HepG2 (cell line): ENCODE measurements around the gene RPS6KA2. TPM values are rescaled to one million over a fixed set of nuclear protein-coding genes. Genes with fewer than 3 reads are reported as not detected.

Experiments
- ATAC-seq: fragments of 200-7000 bp; cut with Tn5 transposase; 3 replicates; pipeline ENCODE4 v1.9.1; 2020; ENCODE audit warnings: mild to moderate bottlenecking, moderate library complexity
- BruUV-seq: library from RNA; stranded (reverse); fragments of 400-500 nt; replicated peaks from 2 replicates; lab custom pipeline; 2021; lab: Mats Ljungman, UMichigan
- CTCF ChIA-PET: fragments of 300-600 bp; formaldehyde crosslinking; extraction: SDS; loops from one replicate; lab custom pipeline; 2021; ENCODE audit warnings: low total read pairs, inconsistent platforms, low intra/inter-chr PET ratio; lab: Yijun Ruan, JAX
- POLR2A ChIA-PET: fragments of 350-600 bp; sonication (Branson Sonifier 250); formaldehyde crosslinking; loops from one replicate; lab custom pipeline; 2020; ENCODE audit warnings: antibody characterized with exemption, inconsistent platforms; lab: Yijun Ruan, JAX
- DNase-seq: peaks from one replicate; pipeline ENCODE4 v3.0.0-alpha.2; 2015; ENCODE audit warnings: low spot score
- FAIRE-seq: peaks from 3 replicates; lab custom pipeline; 2011; peaks lifted over from hg19 to GRCh38; lab: Jason Lieb, UNC
- H2AFZ ChIP-seq: one replicate; pipeline ENCODE4 v1.6.1; 2011; ENCODE audit warnings: low read length, inconsistent platforms
- H3K27ac ChIP-seq: fragments of 300-600 bp; 3 replicates; pipeline ENCODE4 v1.8.0; 2011; ENCODE audit warnings: mixed run types, mild to moderate bottlenecking, mixed read lengths, low read length, inconsistent platforms; ENCODE audit not compliant: insufficient read depth; ENCODE audit errors: extremely low read length
- H3K27me3 ChIP-seq, 2 experiments: fragments of 200-600 bp in 1 of 2; 2 replicates in 1 of 2; 3 replicates in 1 of 2; pipeline versions ENCODE4 v1.6.0 to v1.8.0; 2011; ENCODE audit warnings: low read length in 2 of 2, mild to moderate bottlenecking in 2 of 2, moderate library complexity in 2 of 2, inconsistent platforms in 1 of 2; ENCODE audit not compliant: insufficient read depth in 2 of 2, control insufficient read depth in 1 of 2
- H3K36me3 ChIP-seq, 2 experiments: fragments of 200-600 bp in 1 of 2; replicated peaks in 1 of 2; 2 replicates in 1 of 2; 3 replicates in 1 of 2; pipeline versions ENCODE4 v1.5.1 to v1.8.0; 2011; ENCODE audit warnings: low read length in 2 of 2, inconsistent platforms in 1 of 2; ENCODE audit not compliant: insufficient read depth in 2 of 2, control insufficient read depth in 1 of 2
- H3K4me1 ChIP-seq: 2 replicates; pipeline ENCODE4 v1.5.1; 2012; ENCODE audit warnings: low read length, inconsistent platforms; ENCODE audit not compliant: insufficient read depth
- H3K4me2 ChIP-seq: 2 replicates; pipeline ENCODE4 v1.6.0; 2011; ENCODE audit warnings: low read depth, low read length, inconsistent platforms
- H3K4me3 ChIP-seq, 3 experiments: fragments of 200-600 bp in 1 of 3; sonication (generic), shearing (Covaris generic) in 1 of 3; replicated peaks in 1 of 3; 2 replicates each; pipeline ENCODE4 v1.5.1; 2011 to 2016; ENCODE audit warnings: low read length in 3 of 3, inconsistent platforms in 2 of 3, low read depth in 2 of 3, mild to moderate bottlenecking in 2 of 3, control low read depth in 1 of 3, mixed read lengths in 1 of 3; ENCODE audit not compliant: insufficient read depth in 1 of 3
- H3K79me2 ChIP-seq: one replicate; pipeline ENCODE4 v1.6.1; 2011; ENCODE audit warnings: low read length, inconsistent platforms; ENCODE audit not compliant: insufficient read depth
- H3K9ac ChIP-seq: 2 replicates; pipeline ENCODE4 v1.6.0; 2011; ENCODE audit warnings: mild to moderate bottlenecking, low read depth, low read length, inconsistent platforms; ENCODE audit not compliant: insufficient read depth
- H3K9me3 ChIP-seq: 2 replicates; pipeline ENCODE4 v1.5.1; 2012; ENCODE audit warnings: mild to moderate bottlenecking, low read length
- H4K20me1 ChIP-seq: 2 replicates; pipeline ENCODE4 v1.6.0; 2011; ENCODE audit warnings: inconsistent platforms, mild to moderate bottlenecking, low read length, moderate library complexity; ENCODE audit not compliant: insufficient read depth
- CHD2 ChIP-seq: IDR thresholded peaks from 2 replicates; pipeline ENCODE4 v1.6.1; 2011; ENCODE audit warnings: low read depth, low read length, improper control_type of control experiment
- CREM ChIP-seq, 2 experiments: sonication (generic) in 1 of 2; formaldehyde crosslinking in 1 of 2; IDR thresholded peaks; 2 replicates each; pipeline versions ENCODE4 v1.4.0 to v1.6.1; 2016 to 2020; ENCODE audit warnings: antibody characterized with exemption in 1 of 2, mild to moderate bottlenecking in 1 of 2, missing genetic modification reagents in 1 of 2
- HMGA1 ChIP-seq: sonication (generic); formaldehyde crosslinking; conservative IDR thresholded peaks from 2 replicates; pipeline ENCODE4 v1.4.0; 2020; ENCODE audit warnings: missing genetic modification reagents
- MBNL3 ChIP-seq: fragments of 250-450 bp; sonication (Bioruptor Pico); conservative IDR thresholded peaks from 2 replicates; pipeline ENCODE4 v1.8.0; 2022; ENCODE audit warnings: mild to moderate bottlenecking, inconsistent platforms
- PAXIP1 ChIP-seq: sonication (generic); formaldehyde crosslinking; conservative IDR thresholded peaks from 2 replicates; pipeline ENCODE4 v1.4.0; 2020; ENCODE audit warnings: mild to moderate bottlenecking, missing genetic modification reagents, moderate library complexity
- PRDM15 ChIP-seq: sonication (generic); formaldehyde crosslinking; IDR thresholded peaks from 2 replicates; pipeline ENCODE4 v1.4.0; 2020; ENCODE audit warnings: missing genetic modification reagents
- PREB ChIP-seq: sonication (generic); formaldehyde crosslinking; IDR thresholded peaks from 2 replicates; pipeline ENCODE4 v1.4.0; 2020; ENCODE audit warnings: missing genetic modification reagents
- ZEB1 ChIP-seq: IDR thresholded peaks from 2 replicates; pipeline ENCODE4 v1.6.1; 2012; ENCODE audit warnings: mild to moderate bottlenecking, low read depth, inconsistent platforms; ENCODE audit not compliant: insufficient replicate concordance
- ZIK1 ChIP-seq: sonication (generic); formaldehyde crosslinking; IDR thresholded peaks from 2 replicates; pipeline ENCODE4 v1.5.0; 2020; ENCODE audit warnings: mild to moderate bottlenecking, low read depth, missing genetic modification reagents, borderline replicate concordance
- ZMAT5 ChIP-seq: sonication (generic); formaldehyde crosslinking; IDR thresholded peaks from 2 replicates; pipeline ENCODE4 v1.5.0; 2020; ENCODE audit warnings: mild to moderate bottlenecking, low read depth, missing genetic modification reagents, borderline replicate concordance
- ZNF510 ChIP-seq: sonication (generic); formaldehyde crosslinking; IDR thresholded peaks from 2 replicates; pipeline ENCODE4 v1.4.0; 2020; ENCODE audit warnings: low read depth, mild to moderate bottlenecking, missing genetic modification reagents
- ZNF619 ChIP-seq: sonication (generic); formaldehyde crosslinking; IDR thresholded peaks from 2 replicates; pipeline ENCODE4 v1.4.0; 2020; ENCODE audit warnings: mild to moderate bottlenecking, missing genetic modification reagents
- ZNF629 ChIP-seq: sonication (generic); formaldehyde crosslinking; conservative IDR thresholded peaks from 2 replicates; pipeline ENCODE4 v1.5.0; 2020; ENCODE audit warnings: missing genetic modification reagents
- WGBS: methylation state at CpG from one replicate; pipeline ENCODE4 v1.1.6; 2017; ENCODE audit warnings: low lambda C conversion rate; 5-methylcytosine and 5-hydroxymethylcytosine counted together
- in situ Hi-C: cut with HindIII; loops from 2 replicates; pipeline ENCODE4 v1.10.0; 2017; ENCODE audit warnings: low pct_unique_long_range_greater_than_20kb; ENCODE audit not compliant: extremely low pct_ligation_motif_present
- intact Hi-C: fragments of 100-400 bp; cut with micrococcal nuclease; formaldehyde crosslinking; loops from one replicate; pipeline ENCODE4 v1.10.0; 2022; ENCODE audit not compliant: unreplicated experiment
- polyA plus RNA-seq, 8 experiments: library from polyadenylated mRNA; depleted of rRNA in 3 of 8; stranded (reverse) in 7 of 8; unstranded in 1 of 8; fragments of >200 nt; fragmentation: Illumina TruSeq in 4 of 8; extraction: Trizol in 4 of 8; gene quantifications; 2 replicates each; pipeline versions ENCODE4 v1.2.1 to v1.2.3, GENCODE V29; 2011 to 2016; ENCODE audit warnings: low read depth in 4 of 8, missing spikeins in 1 of 8, mixed read lengths in 1 of 8; ENCODE audit not compliant: insufficient read depth in 1 of 8
- total RNA-seq, 5 experiments: library from RNA; depleted of rRNA; stranded (reverse); fragments of >200 nt; fragmentation: Illumina TruSeq; extraction: Trizol; gene quantifications; 2 replicates each; pipeline ENCODE4 v1.2.3, GENCODE V29; 2016; ENCODE audit warnings: low read depth in 1 of 5

RPS6KA2 gene
- total and polyA plus RNA-seq, 2 of the 13 experiments (the other 11 are each of a cell fraction or from before 2014, with no cell fraction given): 0.22 to 0.38 TPM

GRCh38 chr6:166411271-166411670 lies 215.8 kb downstream of the RPS6KA2 start (continued):
- TF ChIP-seq PREB (CRISPR knock-in tag) (no peak), ZMAT5 (CRISPR knock-in tag) (no peak), HMGA1 (CRISPR knock-in tag) (no peak), ZNF619 (no peak), ZNF510 (CRISPR knock-in tag) (no peak)

GRCh38 chr6:166410426-166410935 lies 216.6 kb downstream of the RPS6KA2 start:
- no peak for DNase-seq
- Histone ChIP-seq H3K79me2 (no peaks in the 10 kb centered on the region), H3K9me3 (no peaks in the 10 kb centered on the region), H3K27ac (no peak overlapping the region), H3K9ac (no peak overlapping the region), H2AFZ (no peak overlapping the region), H3K4me1 (peaks cover 27% of the 10 kb centered on the region), H3K27me3 (peaks cover 9 to 51% of the 10 kb centered on the region in 2 experiments), H3K4me2 (no peak overlapping the region), H4K20me1 (no peaks in the 10 kb centered on the region), H3K36me3 (no peaks in the 10 kb centered on the region), H3K4me3 (no peak overlapping the region)
- ChIA-PET POLR2A (no interaction called here), CTCF (no interaction called here)
- BruUV-seq: no TSS peak
- WGBS: 30% methylated on average over 10 of the region's 10 CpGs
- intact Hi-C loops: no loop called here
- no peak for FAIRE-seq
- in situ Hi-C loops: no loop called here
- no peak for ATAC-seq
- TF ChIP-seq CHD2: no peak
- no peak for TF ChIP-seq ZEB1
- no peak for TF ChIP-seq PRDM15 (CRISPR knock-in tag)
- no peak for TF ChIP-seq MBNL3 (CRISPR knock-in tag)
- no peak for TF ChIP-seq ZNF629 (CRISPR knock-in tag)
- TF ChIP-seq ZIK1 (CRISPR knock-in tag): no peak
- no peak for TF ChIP-seq PAXIP1 (CRISPR knock-in tag)
- no peak for TF ChIP-seq CREM (IDR thresholded peaks at IDR 0.05)
- no peak for TF ChIP-seq CREM (CRISPR knock-in tag; IDR thresholded peaks at IDR 0.05)
